GM12892 (cell line): ENCODE measurements around the gene IP6K1.
"Not testable (repeated sequence)": the region's sequence is repeated elsewhere in the genome, so short reads cannot be mapped to it uniquely, and the experiment has no call there.

Experiments used
- POLR2A ChIP-seq: IDR thresholded peaks from 2 replicates; pipeline ENCODE4 v1.6.1; 2011; ENCODE audit warnings: low read depth, low read length, control low read depth
- TAF1 ChIP-seq: IDR thresholded peaks from 2 replicates; pipeline ENCODE4 v1.6.1; 2011; ENCODE audit warnings: low read depth, mild to moderate bottlenecking, control low read depth, low read length, borderline replicate concordance

GRCh38 chr3:49690856-49691255, 95.5 kb downstream of the IP6K1 start:
- not testable (repeated sequence) for TF ChIP-seq POLR2A, TAF1
